HepG2 (cell line): ENCODE measurements around the gene HNRNPF. TPM values are rescaled to one million over a fixed set of nuclear protein-coding genes. Genes with fewer than 3 reads are reported as not detected.
A peak's percentile ranks its signal among the peaks of the same experiment; 100 is the strongest.

ENCODE experiments used
- FOXM1 ChIP-seq: sonication (generic); formaldehyde crosslinking; IDR thresholded peaks from 2 replicates; pipeline ENCODE4 v1.5.0; 2020; ENCODE audit warnings: missing genetic modification reagents
- NFYB ChIP-seq: sonication (generic); formaldehyde crosslinking; IDR thresholded peaks from 2 replicates; pipeline ENCODE4 v1.4.0; 2020; ENCODE audit warnings: missing genetic modification reagents
- NR2F2 ChIP-seq: IDR thresholded peaks from 2 replicates; pipeline ENCODE4 v1.6.1; 2012; ENCODE audit warnings: low read depth, inconsistent platforms, borderline replicate concordance
- NRL ChIP-seq: sonication (generic); formaldehyde crosslinking; IDR thresholded peaks from 2 replicates; pipeline ENCODE4 v1.5.0; 2020; ENCODE audit warnings: missing genetic modification reagents, mild to moderate bottlenecking, moderate library complexity, borderline replicate concordance
- PCBP2 ChIP-seq: fragments of 200-400 bp; formaldehyde crosslinking; optimal IDR thresholded peaks from 2 replicates; pipeline ENCODE3; 2018; ENCODE audit warnings: low read length, low read depth; ENCODE audit not compliant: poor library complexity, severe bottlenecking
- TBP ChIP-seq: sonication (generic); formaldehyde crosslinking; IDR thresholded peaks from 2 replicates; pipeline ENCODE4 v1.5.0; 2020; ENCODE audit warnings: missing genetic modification reagents
- TCF12 ChIP-seq, 2 experiments: fragments of 450-650 bp in 1 of 2; sonication (generic) in 1 of 2; formaldehyde crosslinking in 1 of 2; IDR thresholded peaks; 2 replicates each; pipeline versions ENCODE4 v1.6.1 to v1.8.0; 2017 to 2022; ENCODE audit warnings: antibody characterized with exemption in 1 of 2, mild to moderate bottlenecking in 1 of 2, missing genetic modification reagents in 1 of 2, moderate library complexity in 1 of 2
- ZFP1 ChIP-seq: IDR thresholded peaks from 2 replicates; pipeline ENCODE4 v1.6.1; 2016
- ZNF709 ChIP-seq: sonication (generic); formaldehyde crosslinking; IDR thresholded peaks from 2 replicates; pipeline ENCODE4 v1.5.0; 2020; ENCODE audit warnings: mild to moderate bottlenecking, missing genetic modification reagents
- polyA plus RNA-seq, 8 experiments: library from polyadenylated mRNA; depleted of rRNA in 3 of 8; stranded (reverse) in 7 of 8; unstranded in 1 of 8; fragments of >200 nt; fragmentation: Illumina TruSeq in 4 of 8; extraction: Trizol in 4 of 8; gene quantifications; 2 replicates each; pipeline versions ENCODE4 v1.2.1 to v1.2.3, GENCODE V29; 2011 to 2016; ENCODE audit warnings: low read depth in 4 of 8, missing spikeins in 1 of 8, mixed read lengths in 1 of 8; ENCODE audit not compliant: insufficient read depth in 1 of 8
- total RNA-seq, 5 experiments: library from RNA; depleted of rRNA; stranded (reverse); fragments of >200 nt; fragmentation: Illumina TruSeq; extraction: Trizol; gene quantifications; 2 replicates each; pipeline ENCODE4 v1.2.3, GENCODE V29; 2016; ENCODE audit warnings: low read depth in 1 of 5
- TF ChIP-seq, protein P1 (sequence below): sonication (generic); formaldehyde crosslinking; IDR thresholded peaks from 2 replicates; pipeline ENCODE4 v1.5.1; 2020; ENCODE audit warnings: mild to moderate bottlenecking, missing genetic modification reagents, borderline replicate concordance
- TF ChIP-seq, protein P2 (sequence below): sonication (generic); formaldehyde crosslinking; IDR thresholded peaks from 2 replicates; pipeline ENCODE4 v1.8.0; 2022; ENCODE audit warnings: mild to moderate bottlenecking, missing genetic modification reagents; ENCODE audit not compliant: insufficient replicate concordance
- TF ChIP-seq, protein P3 (sequence below), 2 experiments: sonication (generic) in 1 of 2; formaldehyde crosslinking in 1 of 2; IDR thresholded peaks; 2 replicates each; pipeline versions ENCODE4 v1.6.1 to v1.9.0; 2014 to 2022; ENCODE audit warnings: antibody characterized with exemption in 1 of 2, borderline replicate concordance in 1 of 2, inconsistent platforms in 1 of 2, low read depth in 1 of 2, missing genetic modification reagents in 1 of 2
- TF ChIP-seq, protein P4 (sequence below): sonication (generic); formaldehyde crosslinking; IDR thresholded peaks from 2 replicates; pipeline ENCODE4 v1.8.1; 2023; ENCODE audit warnings: mild to moderate bottlenecking, missing genetic modification reagents

Gene HNRNPF
- total and polyA plus RNA-seq, 2 of the 13 experiments (the other 11 are each of a cell fraction or from before 2014, with no cell fraction given) = 166 to 308 TPM

DNA sequence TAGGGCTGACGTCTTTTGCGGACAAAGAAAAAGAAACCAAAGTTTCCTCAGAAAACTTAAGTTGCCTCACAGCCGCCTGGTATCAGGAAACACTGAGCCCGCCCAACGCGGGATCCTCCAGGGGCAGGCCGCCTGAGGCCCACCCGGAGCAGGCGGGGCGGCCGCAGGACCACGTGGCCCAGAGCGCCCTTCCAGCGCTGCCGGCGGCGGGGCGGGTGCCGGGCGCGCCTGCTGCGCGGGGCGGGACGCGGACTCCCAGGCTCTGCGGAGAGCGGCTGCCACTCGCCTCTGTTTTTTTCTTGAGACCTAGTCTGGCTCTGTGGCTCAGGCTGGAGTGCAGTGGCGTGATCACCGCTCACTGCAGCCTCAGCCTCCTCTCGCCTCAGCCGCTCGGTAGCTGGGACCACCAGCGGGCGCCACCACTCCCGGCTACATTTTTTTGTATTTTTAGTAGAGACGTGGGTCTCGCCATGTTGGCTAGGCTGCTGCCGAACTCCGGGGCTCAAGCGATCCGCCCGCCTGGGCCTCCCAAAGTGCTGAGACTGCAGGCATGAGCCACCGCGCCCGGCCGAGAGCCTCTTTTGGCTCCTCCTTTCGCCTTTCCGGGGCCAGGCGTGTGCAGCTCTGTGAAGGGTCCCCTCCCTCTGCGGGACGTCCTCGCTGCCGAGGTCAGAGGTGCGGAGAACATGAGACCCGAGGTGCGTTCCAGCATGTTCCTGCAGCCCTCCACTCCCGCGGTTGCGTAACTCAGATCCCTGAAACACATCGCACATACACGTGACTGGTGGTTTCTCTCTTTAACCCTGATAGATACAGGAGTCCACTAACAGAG is 11.6 kb upstream of the HNRNPF start (continued):
- TF ChIP-seq FOXM1 (CRISPR knock-in tag) = peak; percentile 68; the same call in 1 of the 2 replicates
- TF ChIP-seq TCF12 (IDR thresholded peaks at IDR 0.05) = no peak
- peak; percentile 82; the same call in 1 of the 2 replicates for TF ChIP-seq TCF12 (CRISPR knock-in tag; IDR thresholded peaks at IDR 0.05)
- TF ChIP-seq, protein P1, sequence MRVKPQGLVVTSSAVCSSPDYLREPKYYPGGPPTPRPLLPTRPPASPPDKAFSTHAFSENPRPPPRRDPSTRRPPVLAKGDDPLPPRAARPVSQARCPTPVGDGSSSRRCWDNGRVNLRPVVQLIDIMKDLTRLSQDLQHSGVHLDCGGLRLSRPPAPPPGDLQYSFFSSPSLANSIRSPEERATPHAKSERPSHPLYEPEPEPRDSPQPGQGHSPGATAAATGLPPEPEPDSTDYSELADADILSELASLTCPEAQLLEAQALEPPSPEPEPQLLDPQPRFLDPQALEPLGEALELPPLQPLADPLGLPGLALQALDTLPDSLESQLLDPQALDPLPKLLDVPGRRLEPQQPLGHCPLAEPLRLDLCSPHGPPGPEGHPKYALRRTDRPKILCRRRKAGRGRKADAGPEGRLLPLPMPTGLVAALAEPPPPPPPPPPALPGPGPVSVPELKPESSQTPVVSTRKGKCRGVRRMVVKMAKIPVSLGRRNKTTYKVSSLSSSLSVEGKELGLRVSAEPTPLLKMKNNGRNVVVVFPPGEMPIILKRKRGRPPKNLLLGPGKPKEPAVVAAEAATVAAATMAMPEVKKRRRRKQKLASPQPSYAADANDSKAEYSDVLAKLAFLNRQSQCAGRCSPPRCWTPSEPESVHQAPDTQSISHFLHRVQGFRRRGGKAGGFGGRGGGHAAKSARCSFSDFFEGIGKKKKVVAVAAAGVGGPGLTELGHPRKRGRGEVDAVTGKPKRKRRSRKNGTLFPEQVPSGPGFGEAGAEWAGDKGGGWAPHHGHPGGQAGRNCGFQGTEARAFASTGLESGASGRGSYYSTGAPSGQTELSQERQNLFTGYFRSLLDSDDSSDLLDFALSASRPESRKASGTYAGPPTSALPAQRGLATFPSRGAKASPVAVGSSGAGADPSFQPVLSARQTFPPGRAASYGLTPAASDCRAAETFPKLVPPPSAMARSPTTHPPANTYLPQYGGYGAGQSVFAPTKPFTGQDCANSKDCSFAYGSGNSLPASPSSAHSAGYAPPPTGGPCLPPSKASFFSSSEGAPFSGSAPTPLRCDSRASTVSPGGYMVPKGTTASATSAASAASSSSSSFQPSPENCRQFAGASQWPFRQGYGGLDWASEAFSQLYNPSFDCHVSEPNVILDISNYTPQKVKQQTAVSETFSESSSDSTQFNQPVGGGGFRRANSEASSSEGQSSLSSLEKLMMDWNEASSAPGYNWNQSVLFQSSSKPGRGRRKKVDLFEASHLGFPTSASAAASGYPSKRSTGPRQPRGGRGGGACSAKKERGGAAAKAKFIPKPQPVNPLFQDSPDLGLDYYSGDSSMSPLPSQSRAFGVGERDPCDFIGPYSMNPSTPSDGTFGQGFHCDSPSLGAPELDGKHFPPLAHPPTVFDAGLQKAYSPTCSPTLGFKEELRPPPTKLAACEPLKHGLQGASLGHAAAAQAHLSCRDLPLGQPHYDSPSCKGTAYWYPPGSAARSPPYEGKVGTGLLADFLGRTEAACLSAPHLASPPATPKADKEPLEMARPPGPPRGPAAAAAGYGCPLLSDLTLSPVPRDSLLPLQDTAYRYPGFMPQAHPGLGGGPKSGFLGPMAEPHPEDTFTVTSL (CRISPR knock-in tag) = peak; percentile 82
- TF ChIP-seq, protein P2, sequence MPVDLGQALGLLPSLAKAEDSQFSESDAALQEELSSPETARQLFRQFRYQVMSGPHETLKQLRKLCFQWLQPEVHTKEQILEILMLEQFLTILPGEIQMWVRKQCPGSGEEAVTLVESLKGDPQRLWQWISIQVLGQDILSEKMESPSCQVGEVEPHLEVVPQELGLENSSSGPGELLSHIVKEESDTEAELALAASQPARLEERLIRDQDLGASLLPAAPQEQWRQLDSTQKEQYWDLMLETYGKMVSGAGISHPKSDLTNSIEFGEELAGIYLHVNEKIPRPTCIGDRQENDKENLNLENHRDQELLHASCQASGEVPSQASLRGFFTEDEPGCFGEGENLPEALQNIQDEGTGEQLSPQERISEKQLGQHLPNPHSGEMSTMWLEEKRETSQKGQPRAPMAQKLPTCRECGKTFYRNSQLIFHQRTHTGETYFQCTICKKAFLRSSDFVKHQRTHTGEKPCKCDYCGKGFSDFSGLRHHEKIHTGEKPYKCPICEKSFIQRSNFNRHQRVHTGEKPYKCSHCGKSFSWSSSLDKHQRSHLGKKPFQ (CRISPR knock-in tag) = peak; percentile 97
- TF ChIP-seq, protein P3, sequence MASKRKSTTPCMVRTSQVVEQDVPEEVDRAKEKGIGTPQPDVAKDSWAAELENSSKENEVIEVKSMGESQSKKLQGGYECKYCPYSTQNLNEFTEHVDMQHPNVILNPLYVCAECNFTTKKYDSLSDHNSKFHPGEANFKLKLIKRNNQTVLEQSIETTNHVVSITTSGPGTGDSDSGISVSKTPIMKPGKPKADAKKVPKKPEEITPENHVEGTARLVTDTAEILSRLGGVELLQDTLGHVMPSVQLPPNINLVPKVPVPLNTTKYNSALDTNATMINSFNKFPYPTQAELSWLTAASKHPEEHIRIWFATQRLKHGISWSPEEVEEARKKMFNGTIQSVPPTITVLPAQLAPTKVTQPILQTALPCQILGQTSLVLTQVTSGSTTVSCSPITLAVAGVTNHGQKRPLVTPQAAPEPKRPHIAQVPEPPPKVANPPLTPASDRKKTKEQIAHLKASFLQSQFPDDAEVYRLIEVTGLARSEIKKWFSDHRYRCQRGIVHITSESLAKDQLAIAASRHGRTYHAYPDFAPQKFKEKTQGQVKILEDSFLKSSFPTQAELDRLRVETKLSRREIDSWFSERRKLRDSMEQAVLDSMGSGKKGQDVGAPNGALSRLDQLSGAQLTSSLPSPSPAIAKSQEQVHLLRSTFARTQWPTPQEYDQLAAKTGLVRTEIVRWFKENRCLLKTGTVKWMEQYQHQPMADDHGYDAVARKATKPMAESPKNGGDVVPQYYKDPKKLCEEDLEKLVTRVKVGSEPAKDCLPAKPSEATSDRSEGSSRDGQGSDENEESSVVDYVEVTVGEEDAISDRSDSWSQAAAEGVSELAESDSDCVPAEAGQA (IDR thresholded peaks at IDR 0.05; ENCODE audit: low read depth) = peak; percentile 75
- TF ChIP-seq, protein P3 (CRISPR knock-in tag; IDR thresholded peaks at IDR 0.05; ENCODE audit: borderline replicate concordance) = peak; percentile 93
- TF ChIP-seq PCBP2 = no peak
- no peak for TF ChIP-seq TBP (CRISPR knock-in tag)
- TF ChIP-seq ZFP1 (CRISPR knock-in tag) = peak; percentile 83; the same call in 1 of the 2 replicates
- TF ChIP-seq NFYB = peak; percentile 52; the same call in 1 of the 2 replicates
- peak; percentile 98 for TF ChIP-seq NRL (CRISPR knock-in tag)
- TF ChIP-seq NR2F2 = peak; percentile 56; the same call in 1 of the 2 replicates
- peak; percentile 99 for TF ChIP-seq ZNF709 (CRISPR knock-in tag)
- TF ChIP-seq, protein P4, sequence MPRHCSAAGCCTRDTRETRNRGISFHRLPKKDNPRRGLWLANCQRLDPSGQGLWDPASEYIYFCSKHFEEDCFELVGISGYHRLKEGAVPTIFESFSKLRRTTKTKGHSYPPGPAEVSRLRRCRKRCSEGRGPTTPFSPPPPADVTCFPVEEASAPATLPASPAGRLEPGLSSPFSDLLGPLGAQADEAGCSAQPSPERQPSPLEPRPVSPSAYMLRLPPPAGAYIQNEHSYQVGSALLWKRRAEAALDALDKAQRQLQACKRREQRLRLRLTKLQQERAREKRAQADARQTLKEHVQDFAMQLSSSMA (CRISPR knock-in tag) = peak; percentile 95
